ENCODE measurements around the gene AHI1. TPM values are rescaled to one million over a fixed set of nuclear protein-coding genes. Genes with fewer than 3 reads are reported as not detected.
A peak's percentile ranks its signal among the peaks of the same experiment; 100 is the strongest.

The AHI1 gene
- total and polyA plus RNA-seq, 9 donors, result 7.1 to 56.2 (median 26.7) TPM

DNA sequence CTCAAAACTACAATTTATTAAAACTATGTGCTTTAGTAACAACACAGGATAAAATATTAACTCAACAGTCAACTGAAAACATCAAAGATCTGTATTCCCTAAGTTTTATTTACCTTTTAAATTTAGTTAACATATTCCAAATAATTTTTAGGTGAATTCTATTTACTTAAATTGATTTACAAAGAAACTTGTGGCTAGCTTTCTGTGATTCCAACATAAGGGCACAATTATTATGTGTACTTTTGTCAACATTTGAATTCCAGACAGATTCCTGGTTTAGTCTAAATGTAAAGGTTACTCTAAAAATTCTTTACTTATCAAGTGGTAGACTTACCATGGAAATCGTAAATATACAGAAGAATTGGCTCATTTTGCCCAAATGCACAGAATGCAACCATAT lies 70.7 kb downstream of the AHI1 start:
- 68 to 79% (median 78%) methylated on average over 1 of the region's 1 CpG for WGBS, 3 donors
- Histone ChIP-seq H3K4me3 (no peak overlapping the region), H3K27ac (no peak overlapping the region), H3K4me1 (ENCODE audit: insufficient read depth) (no peaks in the 10 kb centered on the region), H3K36me3 (no peaks in the 10 kb centered on the region), H3K27me3 (no peaks in the 10 kb centered on the region), H3K9me3 (no peaks in the 10 kb centered on the region)
- no peak for TF ChIP-seq EP300 (IDR thresholded peaks at IDR 0.05)
- TF ChIP-seq POLR2A (IDR thresholded peaks at IDR 0.05), result no peak
- TF ChIP-seq CTCF (IDR thresholded peaks at IDR 0.05), result no peak
- intact Hi-C loops (cut with DNase I), result no loop called here
- DNase-seq, result no peak

DNA sequence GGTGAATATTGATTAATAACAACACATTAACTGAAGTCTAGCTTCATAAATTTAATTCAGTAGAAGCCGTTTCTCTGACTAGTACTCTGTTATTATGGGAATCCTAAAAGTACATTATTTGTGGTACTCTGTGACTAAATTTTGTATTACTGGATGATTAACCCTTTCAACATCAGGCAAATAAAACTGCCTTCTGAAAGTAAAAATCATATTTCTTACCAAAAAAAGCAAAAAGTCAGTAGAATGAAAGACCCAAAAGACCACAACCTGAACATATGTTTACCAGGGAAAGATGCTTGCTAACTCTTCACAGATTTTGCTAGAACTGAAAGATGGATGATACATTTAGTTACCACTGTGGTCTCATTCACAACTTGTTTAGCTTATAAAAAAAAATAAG lies 73.2 kb downstream of the AHI1 start:
- intact Hi-C loops (cut with DNase I), result no loop called here
- no peaks in the 10 kb centered on the region for H3K9me3 ChIP-seq
- 89 to 92% (median 90%) methylated on average over 1 of the region's 1 CpG for WGBS, 3 donors
- H3K36me3 ChIP-seq, result no peaks in the 10 kb centered on the region
- TF ChIP-seq POLR2A (IDR thresholded peaks at IDR 0.05) (no peak), CTCF (IDR thresholded peaks at IDR 0.05) (no peak), EP300 (IDR thresholded peaks at IDR 0.05) (no peak)
- H3K4me1 ChIP-seq (ENCODE audit: insufficient read depth), result no peaks in the 10 kb centered on the region
- no peak for DNase-seq
- no peak overlapping the region for H3K27ac ChIP-seq
- H3K27me3 ChIP-seq, result no peaks in the 10 kb centered on the region
- H3K4me3 ChIP-seq, result no peak overlapping the region

DNA sequence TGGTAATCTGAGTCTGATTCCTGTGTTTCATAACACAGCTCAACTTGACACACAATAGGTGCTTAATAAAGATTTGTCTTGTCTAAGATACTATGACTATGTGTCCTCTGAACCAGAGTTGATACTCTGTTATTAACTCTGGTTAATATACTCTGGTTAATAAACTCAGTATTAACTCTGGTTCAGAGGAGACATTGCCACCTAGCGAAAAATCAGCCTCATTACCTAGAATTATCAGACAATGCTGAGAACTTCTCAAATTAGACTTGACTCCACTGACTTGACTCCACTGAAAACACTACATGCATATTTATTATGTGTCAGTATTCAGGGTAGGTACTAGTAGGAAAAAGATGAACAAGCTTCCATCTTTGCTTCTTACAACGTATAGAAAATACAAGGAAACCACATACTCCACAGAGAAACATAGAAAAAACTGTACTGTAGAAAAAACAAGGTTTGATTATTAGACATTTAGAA lies 73.9 kb downstream of the AHI1 start:
- TF ChIP-seq CTCF (IDR thresholded peaks at IDR 0.05) (peak; percentile 14 to 44 (median 32)), POLR2A (IDR thresholded peaks at IDR 0.05) (no peak), EP300 (IDR thresholded peaks at IDR 0.05) (no peak)
- Histone ChIP-seq H3K36me3 (no peaks in the 10 kb centered on the region), H3K27ac (no peak overlapping the region), H3K4me3 (no peak overlapping the region), H3K4me1 (ENCODE audit: insufficient read depth) (no peaks in the 10 kb centered on the region), H3K27me3 (no peaks in the 10 kb centered on the region), H3K9me3 (no peaks in the 10 kb centered on the region)
- intact Hi-C loops (cut with DNase I), result no loop called here
- 14 to 21% (median 14%) methylated on average over 2 of the region's 2 CpGs for WGBS, 3 donors
- DNase-seq, result no peak

- Histone ChIP-seq H3K9me3 (no peaks in the 10 kb centered on the region), H3K27ac (no peak overlapping the region), H3K27me3 (no peaks in the 10 kb centered on the region), H3K4me3 (no peak overlapping the region), H3K36me3 (no peaks in the 10 kb centered on the region), H3K4me1 (ENCODE audit: insufficient read depth) (no peaks in the 10 kb centered on the region)
- no peak for DNase-seq
- 88 to 94% (median 90%) methylated on average over 2 of the region's 2 CpGs for WGBS, 3 donors
- no peak for TF ChIP-seq POLR2A (IDR thresholded peaks at IDR 0.05)
- TF ChIP-seq CTCF (IDR thresholded peaks at IDR 0.05), result no peak
- no peak for TF ChIP-seq EP300 (IDR thresholded peaks at IDR 0.05)
- intact Hi-C loops (cut with DNase I), result loop anchor here in 1 of 4 donors (10.0 kb wide), 1 partner anchor 776 kb away; no protein-coding TSS in a partner anchor
These were observed 78.4 kb downstream of the AHI1 start for GRCh38 chr6:135419162-135419561.

Data from ovary (tissue), 9 donors.